ENCODE measurements around the gene HACD4. TPM values are rescaled to one million over a fixed set of nuclear protein-coding genes. Genes with fewer than 3 reads are reported as not detected.

Gene HACD4
- 3.5 and 4.5 TPM in 2 replicates for total RNA-seq

GRCh38 chr9:21031091-21031807, at the start of gene HACD4:
TSS of gene HACD4 (minus strand) at chr9:21031640. CDS start at chr9:21031590, 50 bp downstream.

GRCh38 chr9:21077781-21078180, 46.3 kb upstream of the HACD4 start, which contains the start of gene IFNB1:
TSS of gene IFNB1 (minus strand) at chr9:21077942. CDS start at chr9:21077869, 73 bp downstream.

Other genes starting within 250 kb of the HACD4 start
- not detected in 2 replicates for gene IFNB1, start 46.3 kb upstream of the HACD4 start, total RNA-seq
- not detected in 2 replicates for gene IFNW1, start 110.2 kb upstream of the HACD4 start, total RNA-seq
- not detected in 2 replicates for gene IFNA21, start 135.0 kb upstream of the HACD4 start, total RNA-seq
- not detected in 2 replicates for gene IFNA4, start 155.9 kb upstream of the HACD4 start, total RNA-seq
- gene IFNA7, start 170.6 kb upstream of the HACD4 start, total RNA-seq = not detected in 2 replicates
- not detected in 2 replicates for gene IFNA10, start 175.5 kb upstream of the HACD4 start, total RNA-seq
- gene IFNA16, start 185.7 kb upstream of the HACD4 start, total RNA-seq = not detected in 2 replicates
- not detected in 2 replicates for gene IFNA17, start 196.6 kb upstream of the HACD4 start, total RNA-seq
- not detected in 2 replicates for gene IFNA14, start 208.4 kb upstream of the HACD4 start, total RNA-seq

All from regular cardiac myocyte (primary cell).